GM23338 (cell line): ENCODE results near the gene CHCHD5. TPM values are rescaled to one million over a fixed set of nuclear protein-coding genes. Genes with fewer than 3 reads are reported as not detected.

Experiments
- ATAC-seq: fragments of 200-7000 bp; cut with Tn5 transposase; 3 replicates; pipeline ENCODE4 v1.9.1; 2020
- DNase-seq: peaks from one replicate; pipeline ENCODE4 v3.0.0-alpha.2; 2015; ENCODE audit warnings: low spot score
- H2AFZ ChIP-seq: fragments of 200-600 bp; sonication (generic); 2 replicates; pipeline ENCODE4 v1.8.0; 2016; ENCODE audit warnings: antibody characterized with exemption, mild to moderate bottlenecking, moderate library complexity
- H3F3A ChIP-seq: fragments of 200-600 bp; sonication (generic); replicated peaks from 2 replicates; pipeline ENCODE4 v1.8.0; 2017; ENCODE audit warnings: antibody characterized with exemption, mixed run types, low read depth
- H3K27ac ChIP-seq: fragments of 200-600 bp; sonication (generic); 2 replicates; pipeline ENCODE4 v1.6.1; 2016; ENCODE audit warnings: low read depth
- H3K27me3 ChIP-seq: fragments of 200-600 bp; sonication (generic); 2 replicates; pipeline ENCODE4 v1.8.0; 2016; ENCODE audit warnings: mild to moderate bottlenecking, mixed run types, moderate library complexity; ENCODE audit not compliant: insufficient read depth
- H3K36me3 ChIP-seq: fragments of 200-600 bp; sonication (generic); 2 replicates; pipeline ENCODE4 v1.8.0; 2016; ENCODE audit warnings: mild to moderate bottlenecking; ENCODE audit not compliant: insufficient read depth
- H3K4me1 ChIP-seq: fragments of 200-600 bp; sonication (generic); 2 replicates; pipeline ENCODE4 v1.8.0; 2016; ENCODE audit warnings: mild to moderate bottlenecking, moderate library complexity; ENCODE audit not compliant: insufficient read depth
- H3K4me2 ChIP-seq: fragments of 200-600 bp; sonication (generic); 2 replicates; pipeline ENCODE4 v1.7.1; 2017; ENCODE audit warnings: mixed run types
- H3K4me3 ChIP-seq: fragments of 200-600 bp; sonication (generic); 2 replicates; pipeline ENCODE4 v1.6.1; 2016; ENCODE audit warnings: mixed run types
- H3K79me2 ChIP-seq: fragments of 200-600 bp; sonication (generic); replicated peaks from 2 replicates; pipeline ENCODE4 v1.8.0; 2017; ENCODE audit warnings: mild to moderate bottlenecking; ENCODE audit not compliant: insufficient read depth
- H3K9me2 ChIP-seq: fragments of 200-600 bp; sonication (generic); 2 replicates; pipeline ENCODE4 v1.8.0; 2017; ENCODE audit not compliant: insufficient read depth
- H4K20me1 ChIP-seq: fragments of 200-600 bp; sonication (generic); replicated peaks from 2 replicates; pipeline ENCODE4 v1.8.0; 2017; ENCODE audit warnings: mild to moderate bottlenecking; ENCODE audit not compliant: insufficient read depth
- H3K27ac Mint-ChIP-seq: 2 replicates; pipeline ENCODE4 v1.8.0; 2020; ENCODE audit warnings: inconsistent platforms, mild to moderate bottlenecking, moderate library complexity, mixed read lengths
- H3K27me3 Mint-ChIP-seq: 3 replicates; pipeline ENCODE4 v1.8.0; 2022; ENCODE audit warnings: low read depth, mild to moderate bottlenecking, moderate library complexity, mixed read lengths, inconsistent platforms; ENCODE audit not compliant: insufficient read depth, poor library complexity
- H3K36me3 Mint-ChIP-seq: 3 replicates; pipeline ENCODE4 v1.8.0; 2021; ENCODE audit warnings: low read depth, mild to moderate bottlenecking, inconsistent platforms, moderate library complexity, mixed read lengths
- H3K4me1 Mint-ChIP-seq: 3 replicates; pipeline ENCODE4 v1.8.0; 2020; ENCODE audit warnings: mild to moderate bottlenecking, inconsistent platforms, mixed read lengths
- H3K4me3 Mint-ChIP-seq: 3 replicates; pipeline ENCODE4 v1.8.0; 2021; ENCODE audit warnings: moderate library complexity, mild to moderate bottlenecking, inconsistent platforms, mixed read lengths
- H3K9me3 Mint-ChIP-seq: 3 replicates; pipeline ENCODE4 v1.8.0; 2020; ENCODE audit warnings: moderate library complexity, mild to moderate bottlenecking, inconsistent platforms, mixed read lengths
- CREB1 ChIP-seq: fragments of 250-450 bp; sonication (Bioruptor Pico); IDR thresholded peaks from 2 replicates; pipeline ENCODE4 v1.5.0; 2020; ENCODE audit warnings: low read depth, mild to moderate bottlenecking, moderate library complexity
- EZH2 ChIP-seq: fragments of 200-600 bp; sonication (generic); IDR thresholded peaks from one replicate; pipeline ENCODE4 v1.8.0; 2017; ENCODE audit warnings: antibody characterized with exemption, mild to moderate bottlenecking, low read depth; ENCODE audit not compliant: unreplicated experiment
- EZH2phosphoT487 ChIP-seq: fragments of 200-600 bp; sonication (generic); IDR thresholded peaks from one replicate; pipeline ENCODE4 v1.8.1; 2018; ENCODE audit warnings: antibody characterized with exemption; ENCODE audit not compliant: unreplicated experiment
- JUNB ChIP-seq: IDR thresholded peaks from one replicate; pipeline ENCODE4 v1.6.1; 2016; ENCODE audit warnings: antibody characterized with exemption; ENCODE audit not compliant: unreplicated experiment
- NANOG ChIP-seq: IDR thresholded peaks from 2 replicates; pipeline ENCODE4 v1.6.1; 2016; ENCODE audit warnings: antibody characterized with exemption, borderline replicate concordance
- POLR2AphosphoS5 ChIP-seq: IDR thresholded peaks from 2 replicates; pipeline ENCODE4 v1.6.1; 2016; ENCODE audit warnings: antibody characterized with exemption, low read depth
- STAT1 ChIP-seq: IDR thresholded peaks from one replicate; pipeline ENCODE4 v1.6.1; 2016; ENCODE audit warnings: antibody characterized with exemption; ENCODE audit not compliant: unreplicated experiment
- ZNF114 ChIP-seq: fragments of 250-450 bp; sonication (Bioruptor Pico); IDR thresholded peaks from 2 replicates; pipeline ENCODE4 v1.5.0; 2020; ENCODE audit warnings: mild to moderate bottlenecking, moderate library complexity
- ZNF331 ChIP-seq: fragments of 250-450 bp; sonication (Bioruptor Pico); IDR thresholded peaks from 2 replicates; pipeline ENCODE4 v1.5.0; 2020; ENCODE audit warnings: low read depth, mild to moderate bottlenecking, moderate library complexity
- polyA plus RNA-seq: library from polyadenylated mRNA; unstranded; fragments of >200 nt; fragmentation: Nextera tagmentation; extraction: Ambion mirVana; gene quantifications from 2 replicates; pipeline ENCODE4 v1.2.1, GENCODE V29; 2016
- total RNA-seq: library from RNA; depleted of rRNA; stranded (reverse); fragments of >200 nt; shearing (Covaris generic); gene quantifications from 2 replicates; pipeline ENCODE4 v1.2.3, GENCODE V29; 2014
- TF ChIP-seq, protein P1 (sequence below), 2 experiments: fragments of 200-600 bp in 1 of 2; sonication (generic) in 1 of 2; conservative IDR thresholded peaks; 2 replicates each; pipeline versions ENCODE4 v1.5.1 to v1.6.1; 2016 to 2017; ENCODE audit warnings: antibody characterized with exemption in 2 of 2, low read depth in 2 of 2, mild to moderate bottlenecking in 2 of 2, moderate library complexity in 1 of 2
- TF ChIP-seq, protein P2 (sequence below): IDR thresholded peaks from one replicate; pipeline ENCODE4 v1.6.1; 2018; ENCODE audit warnings: antibody characterized with exemption; ENCODE audit not compliant: unreplicated experiment
- TF ChIP-seq, protein P3 (sequence below): fragments of 250-450 bp; sonication (Bioruptor Pico); IDR thresholded peaks from 2 replicates; pipeline ENCODE4 v1.5.0; 2020; ENCODE audit warnings: mild to moderate bottlenecking, moderate library complexity
- TF ChIP-seq, protein P4 (sequence below): IDR thresholded peaks from 2 replicates; pipeline ENCODE4 v1.6.1; 2016; ENCODE audit warnings: antibody characterized with exemption

The CHCHD5 gene
- total and polyA plus RNA-seq, 2 experiments from 2014 or later: 15.5 to 69.9 TPM

DNA sequence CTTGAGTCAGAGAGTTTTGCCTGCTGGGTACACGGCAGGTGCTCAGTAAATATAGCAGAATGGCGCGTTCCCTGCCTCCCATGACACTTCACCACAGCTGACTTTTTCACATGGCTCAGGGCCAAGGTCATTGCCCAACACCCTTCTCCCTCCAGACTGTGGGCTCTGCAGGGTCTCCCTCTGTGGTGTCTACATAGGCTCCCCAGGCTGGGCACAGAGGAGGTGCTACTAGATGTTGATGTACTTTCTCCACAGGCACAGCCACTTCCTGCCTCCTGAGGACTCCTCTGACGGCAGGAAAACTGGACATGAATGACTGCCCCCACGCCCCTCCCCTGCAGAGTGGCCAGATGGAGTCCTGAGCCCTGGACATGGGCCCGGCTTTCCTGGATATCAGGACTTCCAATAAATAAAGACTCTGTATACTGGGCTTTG is 4.2 kb downstream of the CHCHD5 start:
- peaks cover 19% of the 10 kb centered on the region for H3K27me3 Mint-ChIP-seq
- peaks cover 21% of the 10 kb centered on the region for H3K4me1 Mint-ChIP-seq
- H3K27ac Mint-ChIP-seq: no peak overlapping the region
- DNase-seq (no peak), ATAC-seq (no peak)
- no peaks in the 10 kb centered on the region for H3K36me3 ChIP-seq
- H3K27me3 ChIP-seq: no peaks in the 10 kb centered on the region
- TF ChIP-seq EZH2 (no peak), NANOG (no peak), ZNF331 (no peak), JUNB (no peak), STAT1 (no peak), POLR2AphosphoS5 (no peak), ZNF114 (no peak), EZH2phosphoT487 (no peak), CREB1 (no peak)
- TF ChIP-seq, protein P1, sequence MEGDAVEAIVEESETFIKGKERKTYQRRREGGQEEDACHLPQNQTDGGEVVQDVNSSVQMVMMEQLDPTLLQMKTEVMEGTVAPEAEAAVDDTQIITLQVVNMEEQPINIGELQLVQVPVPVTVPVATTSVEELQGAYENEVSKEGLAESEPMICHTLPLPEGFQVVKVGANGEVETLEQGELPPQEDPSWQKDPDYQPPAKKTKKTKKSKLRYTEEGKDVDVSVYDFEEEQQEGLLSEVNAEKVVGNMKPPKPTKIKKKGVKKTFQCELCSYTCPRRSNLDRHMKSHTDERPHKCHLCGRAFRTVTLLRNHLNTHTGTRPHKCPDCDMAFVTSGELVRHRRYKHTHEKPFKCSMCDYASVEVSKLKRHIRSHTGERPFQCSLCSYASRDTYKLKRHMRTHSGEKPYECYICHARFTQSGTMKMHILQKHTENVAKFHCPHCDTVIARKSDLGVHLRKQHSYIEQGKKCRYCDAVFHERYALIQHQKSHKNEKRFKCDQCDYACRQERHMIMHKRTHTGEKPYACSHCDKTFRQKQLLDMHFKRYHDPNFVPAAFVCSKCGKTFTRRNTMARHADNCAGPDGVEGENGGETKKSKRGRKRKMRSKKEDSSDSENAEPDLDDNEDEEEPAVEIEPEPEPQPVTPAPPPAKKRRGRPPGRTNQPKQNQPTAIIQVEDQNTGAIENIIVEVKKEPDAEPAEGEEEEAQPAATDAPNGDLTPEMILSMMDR (conservative IDR thresholded peaks at IDR 0.05; ENCODE audit: low read depth in 2 of 2): no peak
- TF ChIP-seq, protein P2, sequence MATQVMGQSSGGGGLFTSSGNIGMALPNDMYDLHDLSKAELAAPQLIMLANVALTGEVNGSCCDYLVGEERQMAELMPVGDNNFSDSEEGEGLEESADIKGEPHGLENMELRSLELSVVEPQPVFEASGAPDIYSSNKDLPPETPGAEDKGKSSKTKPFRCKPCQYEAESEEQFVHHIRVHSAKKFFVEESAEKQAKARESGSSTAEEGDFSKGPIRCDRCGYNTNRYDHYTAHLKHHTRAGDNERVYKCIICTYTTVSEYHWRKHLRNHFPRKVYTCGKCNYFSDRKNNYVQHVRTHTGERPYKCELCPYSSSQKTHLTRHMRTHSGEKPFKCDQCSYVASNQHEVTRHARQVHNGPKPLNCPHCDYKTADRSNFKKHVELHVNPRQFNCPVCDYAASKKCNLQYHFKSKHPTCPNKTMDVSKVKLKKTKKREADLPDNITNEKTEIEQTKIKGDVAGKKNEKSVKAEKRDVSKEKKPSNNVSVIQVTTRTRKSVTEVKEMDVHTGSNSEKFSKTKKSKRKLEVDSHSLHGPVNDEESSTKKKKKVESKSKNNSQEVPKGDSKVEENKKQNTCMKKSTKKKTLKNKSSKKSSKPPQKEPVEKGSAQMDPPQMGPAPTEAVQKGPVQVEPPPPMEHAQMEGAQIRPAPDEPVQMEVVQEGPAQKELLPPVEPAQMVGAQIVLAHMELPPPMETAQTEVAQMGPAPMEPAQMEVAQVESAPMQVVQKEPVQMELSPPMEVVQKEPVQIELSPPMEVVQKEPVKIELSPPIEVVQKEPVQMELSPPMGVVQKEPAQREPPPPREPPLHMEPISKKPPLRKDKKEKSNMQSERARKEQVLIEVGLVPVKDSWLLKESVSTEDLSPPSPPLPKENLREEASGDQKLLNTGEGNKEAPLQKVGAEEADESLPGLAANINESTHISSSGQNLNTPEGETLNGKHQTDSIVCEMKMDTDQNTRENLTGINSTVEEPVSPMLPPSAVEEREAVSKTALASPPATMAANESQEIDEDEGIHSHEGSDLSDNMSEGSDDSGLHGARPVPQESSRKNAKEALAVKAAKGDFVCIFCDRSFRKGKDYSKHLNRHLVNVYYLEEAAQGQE: no peak
- TF ChIP-seq, protein P3, sequence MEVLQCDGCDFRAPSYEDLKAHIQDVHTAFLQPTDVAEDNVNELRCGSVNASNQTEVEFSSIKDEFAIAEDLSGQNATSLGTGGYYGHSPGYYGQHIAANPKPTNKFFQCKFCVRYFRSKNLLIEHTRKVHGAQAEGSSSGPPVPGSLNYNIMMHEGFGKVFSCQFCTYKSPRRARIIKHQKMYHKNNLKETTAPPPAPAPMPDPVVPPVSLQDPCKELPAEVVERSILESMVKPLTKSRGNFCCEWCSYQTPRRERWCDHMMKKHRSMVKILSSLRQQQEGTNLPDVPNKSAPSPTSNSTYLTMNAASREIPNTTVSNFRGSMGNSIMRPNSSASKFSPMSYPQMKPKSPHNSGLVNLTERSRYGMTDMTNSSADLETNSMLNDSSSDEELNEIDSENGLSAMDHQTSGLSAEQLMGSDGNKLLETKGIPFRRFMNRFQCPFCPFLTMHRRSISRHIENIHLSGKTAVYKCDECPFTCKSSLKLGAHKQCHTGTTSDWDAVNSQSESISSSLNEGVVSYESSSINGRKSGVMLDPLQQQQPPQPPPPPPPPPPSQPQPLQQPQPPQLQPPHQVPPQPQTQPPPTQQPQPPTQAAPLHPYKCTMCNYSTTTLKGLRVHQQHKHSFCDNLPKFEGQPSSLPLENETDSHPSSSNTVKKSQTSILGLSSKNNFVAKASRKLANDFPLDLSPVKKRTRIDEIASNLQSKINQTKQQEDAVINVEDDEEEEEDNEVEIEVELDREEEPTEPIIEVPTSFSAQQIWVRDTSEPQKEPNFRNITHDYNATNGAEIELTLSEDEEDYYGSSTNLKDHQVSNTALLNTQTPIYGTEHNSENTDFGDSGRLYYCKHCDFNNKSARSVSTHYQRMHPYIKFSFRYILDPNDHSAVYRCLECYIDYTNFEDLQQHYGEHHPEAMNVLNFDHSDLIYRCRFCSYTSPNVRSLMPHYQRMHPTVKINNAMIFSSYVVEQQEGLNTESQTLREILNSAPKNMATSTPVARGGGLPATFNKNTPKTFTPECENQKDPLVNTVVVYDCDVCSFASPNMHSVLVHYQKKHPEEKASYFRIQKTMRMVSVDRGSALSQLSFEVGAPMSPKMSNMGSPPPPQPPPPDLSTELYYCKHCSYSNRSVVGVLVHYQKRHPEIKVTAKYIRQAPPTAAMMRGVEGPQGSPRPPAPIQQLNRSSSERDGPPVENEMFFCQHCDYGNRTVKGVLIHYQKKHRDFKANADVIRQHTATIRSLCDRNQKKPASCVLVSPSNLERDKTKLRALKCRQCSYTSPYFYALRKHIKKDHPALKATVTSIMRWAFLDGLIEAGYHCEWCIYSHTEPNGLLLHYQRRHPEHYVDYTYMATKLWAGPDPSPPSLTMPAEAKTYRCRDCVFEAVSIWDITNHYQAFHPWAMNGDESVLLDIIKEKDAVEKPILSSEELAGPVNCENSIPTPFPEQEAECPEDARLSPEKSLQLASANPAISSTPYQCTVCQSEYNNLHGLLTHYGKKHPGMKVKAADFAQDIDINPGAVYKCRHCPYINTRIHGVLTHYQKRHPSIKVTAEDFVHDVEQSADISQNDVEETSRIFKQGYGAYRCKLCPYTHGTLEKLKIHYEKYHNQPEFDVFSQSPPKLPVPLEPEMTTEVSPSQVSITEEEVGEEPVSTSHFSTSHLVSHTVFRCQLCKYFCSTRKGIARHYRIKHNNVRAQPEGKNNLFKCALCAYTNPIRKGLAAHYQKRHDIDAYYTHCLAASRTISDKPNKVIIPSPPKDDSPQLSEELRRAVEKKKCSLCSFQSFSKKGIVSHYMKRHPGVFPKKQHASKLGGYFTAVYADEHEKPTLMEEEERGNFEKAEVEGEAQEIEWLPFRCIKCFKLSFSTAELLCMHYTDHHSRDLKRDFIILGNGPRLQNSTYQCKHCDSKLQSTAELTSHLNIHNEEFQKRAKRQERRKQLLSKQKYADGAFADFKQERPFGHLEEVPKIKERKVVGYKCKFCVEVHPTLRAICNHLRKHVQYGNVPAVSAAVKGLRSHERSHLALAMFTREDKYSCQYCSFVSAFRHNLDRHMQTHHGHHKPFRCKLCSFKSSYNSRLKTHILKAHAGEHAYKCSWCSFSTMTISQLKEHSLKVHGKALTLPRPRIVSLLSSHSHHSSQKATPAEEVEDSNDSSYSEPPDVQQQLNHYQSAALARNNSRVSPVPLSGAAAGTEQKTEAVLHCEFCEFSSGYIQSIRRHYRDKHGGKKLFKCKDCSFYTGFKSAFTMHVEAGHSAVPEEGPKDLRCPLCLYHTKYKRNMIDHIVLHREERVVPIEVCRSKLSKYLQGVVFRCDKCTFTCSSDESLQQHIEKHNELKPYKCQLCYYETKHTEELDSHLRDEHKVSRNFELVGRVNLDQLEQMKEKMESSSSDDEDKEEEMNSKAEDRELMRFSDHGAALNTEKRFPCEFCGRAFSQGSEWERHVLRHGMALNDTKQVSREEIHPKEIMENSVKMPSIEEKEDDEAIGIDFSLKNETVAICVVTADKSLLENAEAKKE: no peak
- TF ChIP-seq, protein P4, sequence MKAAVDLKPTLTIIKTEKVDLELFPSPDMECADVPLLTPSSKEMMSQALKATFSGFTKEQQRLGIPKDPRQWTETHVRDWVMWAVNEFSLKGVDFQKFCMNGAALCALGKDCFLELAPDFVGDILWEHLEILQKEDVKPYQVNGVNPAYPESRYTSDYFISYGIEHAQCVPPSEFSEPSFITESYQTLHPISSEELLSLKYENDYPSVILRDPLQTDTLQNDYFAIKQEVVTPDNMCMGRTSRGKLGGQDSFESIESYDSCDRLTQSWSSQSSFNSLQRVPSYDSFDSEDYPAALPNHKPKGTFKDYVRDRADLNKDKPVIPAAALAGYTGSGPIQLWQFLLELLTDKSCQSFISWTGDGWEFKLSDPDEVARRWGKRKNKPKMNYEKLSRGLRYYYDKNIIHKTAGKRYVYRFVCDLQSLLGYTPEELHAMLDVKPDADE: no peak
- peaks cover 9% of the 10 kb centered on the region; the same call in 1 of the 2 replicates for H3F3A ChIP-seq
- H2AFZ ChIP-seq: no peak overlapping the region
- H3K4me2 ChIP-seq: no peak overlapping the region
- H3K4me1 ChIP-seq: peaks cover 8% of the 10 kb centered on the region
- no peak overlapping the region for H3K4me3 ChIP-seq
- H3K9me3 Mint-ChIP-seq: no peaks in the 10 kb centered on the region
- no peaks in the 10 kb centered on the region for H3K9me2 ChIP-seq
- no peak overlapping the region for H3K4me3 Mint-ChIP-seq
- H3K27ac ChIP-seq: no peak overlapping the region
- H3K79me2 ChIP-seq: no peaks in the 10 kb centered on the region; the same call in 1 of the 2 replicates
- no peaks in the 10 kb centered on the region for H4K20me1 ChIP-seq
- H3K36me3 Mint-ChIP-seq: peaks cover 22% of the 10 kb centered on the region
